Adrenal gland (tissue), 12 donors: Measurements from ENCODE around the gene ZCCHC4. TPM values are rescaled to one million over a fixed set of nuclear protein-coding genes. Genes with fewer than 3 reads are reported as not detected.

Experiments used
- DNase-seq, 7 donors: peaks; one replicate each; pipeline ENCODE4 v3.0.0-alpha.2; 2019 to 2020
- H3K27ac ChIP-seq, 5 donors: fragments of 200-600 bp; sonication (generic) in 4 of 5; 1 replicate in 3 of 5; 2 replicates in 2 of 5; pipeline versions ENCODE4 v1.5.1 to v1.8.0; 2016 to 2020; ENCODE audit warnings: mild to moderate bottlenecking in 1 of 5
- H3K27me3 ChIP-seq: fragments of 200-600 bp; 2 replicates; pipeline ENCODE4 v1.8.0; 2021
- H3K36me3 ChIP-seq, 2 donors: fragments of 200-600 bp; replicated peaks in 1 of 2; 1 replicate in 1 of 2; 2 replicates in 1 of 2; pipeline versions ENCODE4 v1.5.1 to v1.8.0; 2018 to 2022
- H3K4me1 ChIP-seq, 2 donors: fragments of 200-600 bp; replicated peaks in 1 of 2; 1 replicate in 1 of 2; 2 replicates in 1 of 2; pipeline versions ENCODE4 v1.5.1 to v1.8.0; 2018 to 2021
- H3K4me3 ChIP-seq, 4 donors: fragments of 200-600 bp; sonication (generic) in 3 of 4; one replicate each; pipeline ENCODE4 v1.5.1; 2016 to 2018
- H3K9me3 ChIP-seq, 3 donors: fragments of 200-600 bp; sonication (generic) in 1 of 3; replicated peaks in 1 of 3; 1 replicate in 2 of 3; 2 replicates in 1 of 3; pipeline versions ENCODE4 v1.5.1 to v1.8.0; 2016 to 2021
- CTCF ChIP-seq, 6 experiments: fragments of 450-650 bp in 4 of 6; fragments of 200-600 bp in 2 of 6; sonication (generic) in 1 of 6; IDR thresholded peaks; 1 replicate in 5 of 6; 2 replicates in 1 of 6; pipeline versions ENCODE4 v1.5.1 to v1.8.0; 2016 to 2021; ENCODE audit warnings: antibody characterized with exemption in 6 of 6, mild to moderate bottlenecking in 2 of 6, moderate library complexity in 1 of 6
- POLR2A ChIP-seq, 2 donors: fragments of 450-650 bp; IDR thresholded peaks; one replicate each; pipeline ENCODE4 v1.6.1; 2017; ENCODE audit warnings: antibody characterized with exemption in 2 of 2, mild to moderate bottlenecking in 2 of 2, moderate library complexity in 1 of 2
- WGBS, 4 donors: extraction: QIAGEN DNeasy Blood & Tissue Kit in 2 of 4; methylation state at CpG; one replicate each; pipeline versions ENCODE4 v1.1.5 to v1.1.7; 2013 to 2017; 5-methylcytosine and 5-hydroxymethylcytosine counted together
- intact Hi-C, 2 donors: fragments of 100-400 bp; cut with DNase I; formaldehyde crosslinking; loops; one replicate each; pipeline versions ENCODE4 v1.14.1 to v1.15.0; 2022 to 2023
- polyA plus RNA-seq, 3 donors: library from polyadenylated mRNA; stranded (reverse); fragments of 200-250 nt in 2 of 3; fragments of 350-450 nt in 1 of 3; fragmentation: Illumina TruSeq in 1 of 3; extraction: RNeasy Lipid Tissue Mini Kit (QIAGEN cat#74804) in 1 of 3; gene quantifications; one replicate each; pipeline ENCODE4 v1.2.3, GENCODE V29; 2013 to 2014
- total RNA-seq, 9 donors: library from RNA; depleted of rRNA in 4 of 9; stranded (reverse); fragments of >200 nt in 4 of 9; fragments of 120-200 nt in 1 of 9; fragmentation: NEBNext Ultra II Directional in 1 of 9; extraction: Animal tissue kit (Norgen Biotek cat#: 25700) in 1 of 9; gene quantifications; one replicate each; pipeline versions ENCODE4 v1.1.0 to v1.2.4, GENCODE V29; 2013 to 2023
- donor health status: healthy with polysubstance abuse.
- donor health status: Bipolar disorder and iron deficiency.
- donor health status: DM: yes; HTN: yes; CAD: no.
- donor health status: DM: no; HTN: no; CAD: no.
- donor health status: DM: no; HTN: no; CAD: no.
- donor health status: DM: yes; HTN: yes; CAD: no.

The ZCCHC4 gene
- total and polyA plus RNA-seq, 12 donors, result 4.8 to 14.8 (median 10.4) TPM

DNA sequence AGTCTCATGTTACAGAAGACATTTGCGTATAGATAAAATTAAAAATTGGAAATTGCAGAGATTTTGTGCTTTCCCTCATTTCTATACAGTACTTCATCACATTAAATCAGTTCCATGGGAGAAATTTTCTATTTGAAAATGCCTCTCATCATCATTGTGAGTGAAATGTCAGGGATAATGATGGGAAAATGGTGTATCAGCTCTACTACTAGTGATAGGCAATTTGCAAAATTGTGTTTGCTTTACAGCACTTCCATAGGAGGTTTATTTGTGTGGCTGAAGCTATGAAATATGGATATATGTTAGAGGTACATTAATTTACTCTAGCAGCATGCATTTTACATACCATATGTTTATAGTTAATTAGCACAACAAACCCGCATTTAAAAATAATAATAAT lies 43.5 kb downstream of the ZCCHC4 start:
- WGBS, 4 donors, result 92 to 96% (median 95%) methylated on average over 2 of the region's 2 CpGs
- H3K4me1 ChIP-seq, result no peaks in the 10 kb centered on the region

GRCh38 chr4:25358515-25359275 lies 46.1 kb downstream of the ZCCHC4 start:
- no peak for DNase-seq
- no peaks in the 10 kb centered on the region for H3K9me3 ChIP-seq
- 84 to 97% (median 91%) methylated on average over 14 of the region's 14 CpGs for WGBS, 4 donors
- no peak overlapping the region for H3K4me3 ChIP-seq
- H3K4me1 ChIP-seq, result no peaks in the 10 kb centered on the region
- no peaks in the 10 kb centered on the region for H3K36me3 ChIP-seq
- no peak overlapping the region for H3K27ac ChIP-seq
- H3K27me3 ChIP-seq, result no peaks in the 10 kb centered on the region
- TF ChIP-seq POLR2A (IDR thresholded peaks at IDR 0.05), result no peak
- no peak for TF ChIP-seq CTCF (IDR thresholded peaks at IDR 0.05)
- intact Hi-C loops, result no loop called here

More for the DNA sequence above, 43.5 kb downstream of the ZCCHC4 start:
- Histone ChIP-seq H3K9me3 (no peaks in the 10 kb centered on the region), H3K36me3 (peaks cover 0 to 3% of the 10 kb centered on the region in 2 donors), H3K27me3 (no peaks in the 10 kb centered on the region), H3K4me3 (no peak overlapping the region), H3K27ac (no peak overlapping the region)
- DNase-seq, result no peak
- TF ChIP-seq POLR2A (IDR thresholded peaks at IDR 0.05), result no peak
- TF ChIP-seq CTCF (IDR thresholded peaks at IDR 0.05), result no peak
- intact Hi-C loops, result no loop called here

GRCh38 chr4:25361253-25361652 lies 48.7 kb downstream of the ZCCHC4 start:
- H3K4me3 ChIP-seq, result no peak overlapping the region
- H3K36me3 ChIP-seq, result no peaks in the 10 kb centered on the region
- H3K27me3 ChIP-seq, result no peaks in the 10 kb centered on the region
- H3K4me1 ChIP-seq, result no peaks in the 10 kb centered on the region
- no peak overlapping the region for H3K27ac ChIP-seq
- intact Hi-C loops, result loop anchor here (10.0 kb wide), 1 partner anchor 186 kb away; no protein-coding TSS in a partner anchor
- no peaks in the 10 kb centered on the region for H3K9me3 ChIP-seq
- TF ChIP-seq CTCF (IDR thresholded peaks at IDR 0.05) (no peak), POLR2A (IDR thresholded peaks at IDR 0.05) (no peak)
- 96 to 98% (median 98%) methylated on average over 8 to 9 of the region's 9 CpGs for WGBS, 4 donors
- DNase-seq, result no peak

GRCh38 chr4:25367004-25367621 lies 54.5 kb downstream of the ZCCHC4 start:
- H3K9me3 ChIP-seq, result no peaks in the 10 kb centered on the region
- no peak for DNase-seq
- intact Hi-C loops, result loop anchor here (5.0 to 10.0 kb wide), 2 partner anchors 60 to 192 kb away; no protein-coding TSS in a partner anchor
- WGBS, 4 donors, result 61 to 67% (median 63%) methylated on average over 2 of the region's 2 CpGs
- peak overlapping the region in 1 of 5 donors; percentile 82 for H3K27ac ChIP-seq
- TF ChIP-seq POLR2A (IDR thresholded peaks at IDR 0.05) (no peak), CTCF (IDR thresholded peaks at IDR 0.05) (peak; percentile 42 to 77 (median 68))
- H3K36me3 ChIP-seq, result no peaks in the 10 kb centered on the region
- no peak overlapping the region for H3K4me3 ChIP-seq
- peaks cover 19 to 25% of the 10 kb centered on the region in 2 donors for H3K4me1 ChIP-seq
- H3K27me3 ChIP-seq, result no peaks in the 10 kb centered on the region
